Hepatic stellate cell (primary cell): ENCODE measurements around the gene VPS26A.
A peak's percentile ranks its signal among the peaks of the same experiment; 100 is the strongest.
"Not testable (repeated sequence)": the region's sequence is repeated elsewhere in the genome, so short reads cannot be mapped to it uniquely, and the experiment has no call there.

Source experiments
- DNase-seq: peaks from one replicate; pipeline ENCODE4 v3.0.0; 2011; ENCODE audit warnings: low spot score

Gene VPS26A

GRCh38 chr10:69103784-69104183, 20.2 kb upstream of the VPS26A start:
- no peak for DNase-seq

- DNase-seq: no peak
These were observed 18.8 kb upstream of the VPS26A start for GRCh38 chr10:69104994-69105790.

GRCh38 chr10:69107176-69107490, 16.8 kb upstream of the VPS26A start:
- no peak for DNase-seq

- DNase-seq: no peak
These were observed 16.3 kb upstream of the VPS26A start for GRCh38 chr10:69107699-69108098.

- no peak for DNase-seq
These were observed 4.1 kb upstream of the VPS26A start for GRCh38 chr10:69119896-69120295.

GRCh38 chr10:69123306-69123746, 652 bp upstream of the VPS26A start:
- DNase-seq: peak; percentile 70

GRCh38 chr10:69124563-69125268, 738 bp downstream of the VPS26A start:
- peak; percentile 53 for DNase-seq

GRCh38 chr10:69125554-69125953, 1.6 kb downstream of the VPS26A start:
- DNase-seq: no peak

GRCh38 chr10:69130251-69130650, 6.3 kb downstream of the VPS26A start:
- DNase-seq: peak; percentile 9

- DNase-seq: no peak
These were observed 16.0 kb downstream of the VPS26A start for GRCh38 chr10:69139961-69140360.

- DNase-seq: no peak
These were observed 17.3 kb downstream of the VPS26A start for GRCh38 chr10:69141304-69141703.

GRCh38 chr10:69142074-69142473, 18.1 kb downstream of the VPS26A start:
- DNase-seq: not testable (repeated sequence)

- no peak for DNase-seq
These were observed 19.0 kb downstream of the VPS26A start for GRCh38 chr10:69142983-69143382.

GRCh38 chr10:69145329-69145728, 21.4 kb downstream of the VPS26A start:
- no peak for DNase-seq

- no peak for DNase-seq
These were observed 21.9 kb downstream of the VPS26A start for GRCh38 chr10:69145864-69146263.

- DNase-seq: no peak
These were observed 22.8 kb downstream of the VPS26A start for GRCh38 chr10:69146759-69147158.

- DNase-seq: no peak
These were observed 28.0 kb downstream of the VPS26A start for GRCh38 chr10:69151984-69152383.

GRCh38 chr10:69153227-69153626, 29.2 kb downstream of the VPS26A start:
- no peak for DNase-seq

- peak; percentile 26 for DNase-seq
These were observed 36.8 kb downstream of the VPS26A start for GRCh38 chr10:69160809-69161241.

GRCh38 chr10:69168493-69168892, 44.5 kb downstream of the VPS26A start:
- DNase-seq: no peak

- no peak for DNase-seq
These were observed 48.4 kb downstream of the VPS26A start for GRCh38 chr10:69172241-69172982.

GRCh38 chr10:69175326-69175725, 51.3 kb downstream of the VPS26A start:
- not testable (repeated sequence) for DNase-seq

GRCh38 chr10:69176823-69177222, 52.8 kb downstream of the VPS26A start:
- no peak for DNase-seq
